Fibroblast of skin of scalp (primary cell): Measurements from ENCODE around the gene NEURL1.
A peak's percentile ranks its signal among the peaks of the same experiment; 100 is the strongest.
"Not testable (repeated sequence)": the region's sequence is repeated elsewhere in the genome, so short reads cannot be mapped to it uniquely, and the experiment has no call there.

Experiments
- DNase-seq: peaks from one replicate; pipeline ENCODE4 v3.0.0-alpha.2; 2013

NEURL1 gene

GRCh38 chr10:103627111-103627892, 133.8 kb downstream of the NEURL1 start:
- no peak for DNase-seq

GRCh38 chr10:103627893-103628292, 134.4 kb downstream of the NEURL1 start:
- no peak for DNase-seq

- no peak for DNase-seq
These were observed 136.1 kb downstream of the NEURL1 start for GRCh38 chr10:103629581-103629980.

GRCh38 chr10:103630156-103630555, 136.7 kb downstream of the NEURL1 start:
- DNase-seq, result no peak

GRCh38 chr10:103632247-103632642, 138.7 kb downstream of the NEURL1 start:
- DNase-seq, result no peak

GRCh38 chr10:103632871-103633270, 139.4 kb downstream of the NEURL1 start:
- DNase-seq, result not testable (repeated sequence)

- DNase-seq, result no peak
These were observed 140.3 kb downstream of the NEURL1 start for GRCh38 chr10:103633846-103634245.

- no peak for DNase-seq
These were observed 142.1 kb downstream of the NEURL1 start for GRCh38 chr10:103635580-103635979.

GRCh38 chr10:103636492-103636891, 143.0 kb downstream of the NEURL1 start:
- no peak for DNase-seq

- no peak for DNase-seq
These were observed 143.5 kb downstream of the NEURL1 start for GRCh38 chr10:103637011-103637410.

- DNase-seq, result peak; percentile 53
These were observed 144.5 kb downstream of the NEURL1 start for GRCh38 chr10:103637927-103638557.

- peak; percentile 38 for DNase-seq
These were observed 145.4 kb downstream of the NEURL1 start for GRCh38 chr10:103638948-103639347.

GRCh38 chr10:103640436-103641181, 147.1 kb downstream of the NEURL1 start:
- DNase-seq, result peak; percentile 87

- no peak for DNase-seq
These were observed 147.8 kb downstream of the NEURL1 start for GRCh38 chr10:103641326-103641725.
